Measurements from ENCODE around the gene FOXN3. TPM values are rescaled to one million over a fixed set of nuclear protein-coding genes. Genes with fewer than 3 reads are reported as not detected.

Gene FOXN3
- total and polyA plus RNA-seq, 2 experiments from 2014 or later: 98.9 to 167 TPM

DNA sequence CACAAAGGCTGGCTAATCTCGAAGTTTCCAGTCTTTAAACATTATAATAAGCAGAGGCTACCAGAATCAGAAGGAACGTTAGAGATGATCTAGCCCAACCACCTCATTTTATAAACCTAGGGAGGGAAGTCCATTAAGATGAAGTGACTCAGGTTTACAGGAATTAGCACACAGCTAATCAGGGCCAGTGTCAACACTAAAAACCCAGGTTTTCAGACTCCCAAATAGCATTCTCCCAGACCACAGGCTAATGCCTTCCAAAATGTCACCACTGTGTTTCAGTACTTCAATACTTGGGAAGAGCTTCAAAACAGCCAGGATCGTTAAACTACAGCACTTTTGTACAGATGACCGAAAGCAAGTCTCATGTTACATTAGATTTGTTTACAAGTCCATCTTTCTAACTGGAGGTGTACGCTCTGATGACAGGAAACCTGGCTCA lies 89.2 kb downstream of the FOXN3 start:
- Histone ChIP-seq H3K4me1 (ENCODE audit: insufficient read depth) (peaks cover 20% of the 10 kb centered on the region), H3K27ac (ENCODE audit: low read depth) (peak overlapping the region; percentile 57; the same call in 1 of the 2 replicates), H3K9me2 (ENCODE audit: insufficient read depth) (no peaks in the 10 kb centered on the region), H3K4me2 (no peak overlapping the region), H2AFZ (no peak overlapping the region), H3K4me3 (no peak overlapping the region), H3F3A (replicated peaks; ENCODE audit: low read depth) (0 out of 2 replicates have a peak, but pooled peaks cover 4% of the 10 kb centered on the region), H4K20me1 (replicated peaks; ENCODE audit: insufficient read depth) (peaks cover 39% of the 10 kb centered on the region), H3K79me2 (replicated peaks; ENCODE audit: insufficient read depth) (peaks cover 98% of the 10 kb centered on the region), H3K27me3 (ENCODE audit: insufficient read depth) (no peaks in the 10 kb centered on the region), H3K36me3 (ENCODE audit: insufficient read depth) (peaks cover 11% of the 10 kb centered on the region)
- peaks cover 49% of the 10 kb centered on the region for H3K4me1 Mint-ChIP-seq
- no peaks in the 10 kb centered on the region for H3K9me3 Mint-ChIP-seq
- peaks cover 13% of the 10 kb centered on the region for H3K27me3 Mint-ChIP-seq (ENCODE audit: insufficient read depth, low read depth, poor library complexity)
- ATAC-seq (no peak), DNase-seq (ENCODE audit: low spot score) (no peak)
- no peak overlapping the region for H3K27ac Mint-ChIP-seq
- H3K36me3 Mint-ChIP-seq (ENCODE audit: low read depth): peaks cover 54% of the 10 kb centered on the region
- no peak overlapping the region for H3K4me3 Mint-ChIP-seq
- TF ChIP-seq EZH2 (IDR thresholded peaks at IDR 0.05; ENCODE audit: low read depth, unreplicated experiment) (no peak), ZNF462 (CRISPR knock-in tag; IDR thresholded peaks at IDR 0.05) (no peak), STAT1 (IDR thresholded peaks at IDR 0.05; ENCODE audit: unreplicated experiment) (no peak), ETS1 (IDR thresholded peaks at IDR 0.05) (no peak)

GRCh38 chr14:89325959-89326358 lies 91.1 kb downstream of the FOXN3 start:
- DNase-seq (ENCODE audit: low spot score): no peak
- Histone ChIP-seq H3K9me2 (ENCODE audit: insufficient read depth) (no peaks in the 10 kb centered on the region), H4K20me1 (replicated peaks; ENCODE audit: insufficient read depth) (peaks cover 46% of the 10 kb centered on the region), H3K79me2 (replicated peaks; ENCODE audit: insufficient read depth) (peaks cover 98% of the 10 kb centered on the region), H3K4me1 (ENCODE audit: insufficient read depth) (peaks cover 19% of the 10 kb centered on the region), H2AFZ (no peak overlapping the region), H3K27me3 (ENCODE audit: insufficient read depth) (no peaks in the 10 kb centered on the region), H3K4me3 (no peak overlapping the region), H3F3A (replicated peaks; ENCODE audit: low read depth) (0 out of 2 replicates have a peak, but pooled peaks cover 4% of the 10 kb centered on the region), H3K4me2 (no peak overlapping the region), H3K36me3 (ENCODE audit: insufficient read depth) (peaks cover 11% of the 10 kb centered on the region), H3K27ac (ENCODE audit: low read depth) (no peak overlapping the region)
- no peak for ATAC-seq
- Mint-ChIP-seq H3K27me3 (ENCODE audit: insufficient read depth, low read depth, poor library complexity) (peaks cover 19% of the 10 kb centered on the region), H3K27ac (no peak overlapping the region), H3K36me3 (ENCODE audit: low read depth) (peaks cover 65% of the 10 kb centered on the region), H3K4me3 (no peak overlapping the region), H3K9me3 (0 out of 3 replicates have a peak, but pooled peaks cover under 1% of the 10 kb centered on the region), H3K4me1 (peaks cover 41% of the 10 kb centered on the region)
- TF ChIP-seq STAT1 (IDR thresholded peaks at IDR 0.05; ENCODE audit: unreplicated experiment) (no peak), ZNF462 (CRISPR knock-in tag; IDR thresholded peaks at IDR 0.05) (no peak)

Data from GM23338 (cell line).